ENCODE measurements around the gene SECISBP2L. TPM values are rescaled to one million over a fixed set of nuclear protein-coding genes. Genes with fewer than 3 reads are reported as not detected.

Gene SECISBP2L
- total and polyA plus RNA-seq, 2 experiments from 2014 or later, result 18.6 to 28.3 TPM

DNA sequence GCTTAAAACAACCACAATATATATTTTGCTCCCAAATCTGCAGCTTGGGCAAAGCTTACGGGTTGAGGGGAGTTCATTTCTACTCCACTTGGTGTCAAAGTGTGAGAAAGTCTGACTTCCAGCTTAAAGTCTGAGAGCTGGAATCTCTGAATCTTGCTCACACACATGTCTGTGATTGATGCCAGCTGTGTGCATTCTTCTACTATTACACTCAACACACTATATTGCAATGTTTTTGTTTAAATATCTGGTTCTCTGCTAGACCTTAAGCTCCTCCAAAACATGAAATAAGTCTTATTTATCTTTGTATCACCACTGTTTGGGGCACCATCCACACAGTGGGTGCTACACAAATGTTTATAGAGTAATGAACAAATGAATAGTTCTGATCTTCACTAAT lies 36.7 kb upstream of the SECISBP2L start:
- Histone ChIP-seq H3K36me3 (ENCODE audit: insufficient read depth) (no peaks in the 10 kb centered on the region), H3K4me2 (no peak overlapping the region), H3K4me1 (ENCODE audit: insufficient read depth) (no peaks in the 10 kb centered on the region), H4K20me1 (replicated peaks; ENCODE audit: insufficient read depth) (no peaks in the 10 kb centered on the region), H3K27ac (ENCODE audit: low read depth) (no peak overlapping the region), H3K9me2 (ENCODE audit: insufficient read depth) (no peaks in the 10 kb centered on the region), H3K4me3 (no peak overlapping the region), H3F3A (replicated peaks; ENCODE audit: low read depth) (no peaks in the 10 kb centered on the region), H3K79me2 (replicated peaks; ENCODE audit: insufficient read depth) (no peaks in the 10 kb centered on the region), H2AFZ (no peak overlapping the region), H3K27me3 (ENCODE audit: insufficient read depth) (no peaks in the 10 kb centered on the region)
- Mint-ChIP-seq H3K4me1 (no peaks in the 10 kb centered on the region; the same call in 2 of the 3 replicates), H3K9me3 (no peaks in the 10 kb centered on the region; the same call in 2 of the 3 replicates), H3K4me3 (no peak overlapping the region), H3K27me3 (ENCODE audit: insufficient read depth, low read depth, poor library complexity) (no peaks in the 10 kb centered on the region), H3K36me3 (ENCODE audit: low read depth) (no peaks in the 10 kb centered on the region), H3K27ac (no peak overlapping the region)
- no peak for TF ChIP-seq STAT1 (IDR thresholded peaks at IDR 0.05; ENCODE audit: unreplicated experiment)
- no peak for TF ChIP-seq NANOG (IDR thresholded peaks at IDR 0.05; ENCODE audit: borderline replicate concordance)
- TF ChIP-seq JUNB (IDR thresholded peaks at IDR 0.05; ENCODE audit: unreplicated experiment), result no peak
- no peak for TF ChIP-seq ZNF331 (CRISPR knock-in tag; IDR thresholded peaks at IDR 0.05; ENCODE audit: low read depth)
- TF ChIP-seq, protein P1, sequence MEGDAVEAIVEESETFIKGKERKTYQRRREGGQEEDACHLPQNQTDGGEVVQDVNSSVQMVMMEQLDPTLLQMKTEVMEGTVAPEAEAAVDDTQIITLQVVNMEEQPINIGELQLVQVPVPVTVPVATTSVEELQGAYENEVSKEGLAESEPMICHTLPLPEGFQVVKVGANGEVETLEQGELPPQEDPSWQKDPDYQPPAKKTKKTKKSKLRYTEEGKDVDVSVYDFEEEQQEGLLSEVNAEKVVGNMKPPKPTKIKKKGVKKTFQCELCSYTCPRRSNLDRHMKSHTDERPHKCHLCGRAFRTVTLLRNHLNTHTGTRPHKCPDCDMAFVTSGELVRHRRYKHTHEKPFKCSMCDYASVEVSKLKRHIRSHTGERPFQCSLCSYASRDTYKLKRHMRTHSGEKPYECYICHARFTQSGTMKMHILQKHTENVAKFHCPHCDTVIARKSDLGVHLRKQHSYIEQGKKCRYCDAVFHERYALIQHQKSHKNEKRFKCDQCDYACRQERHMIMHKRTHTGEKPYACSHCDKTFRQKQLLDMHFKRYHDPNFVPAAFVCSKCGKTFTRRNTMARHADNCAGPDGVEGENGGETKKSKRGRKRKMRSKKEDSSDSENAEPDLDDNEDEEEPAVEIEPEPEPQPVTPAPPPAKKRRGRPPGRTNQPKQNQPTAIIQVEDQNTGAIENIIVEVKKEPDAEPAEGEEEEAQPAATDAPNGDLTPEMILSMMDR (conservative IDR thresholded peaks at IDR 0.05; ENCODE audit: low read depth in 2 of 2), result no peak
- TF ChIP-seq ZNF114 (CRISPR knock-in tag; IDR thresholded peaks at IDR 0.05), result no peak
- no peak for TF ChIP-seq CREB1 (CRISPR knock-in tag; IDR thresholded peaks at IDR 0.05; ENCODE audit: low read depth)
- TF ChIP-seq, protein P2, sequence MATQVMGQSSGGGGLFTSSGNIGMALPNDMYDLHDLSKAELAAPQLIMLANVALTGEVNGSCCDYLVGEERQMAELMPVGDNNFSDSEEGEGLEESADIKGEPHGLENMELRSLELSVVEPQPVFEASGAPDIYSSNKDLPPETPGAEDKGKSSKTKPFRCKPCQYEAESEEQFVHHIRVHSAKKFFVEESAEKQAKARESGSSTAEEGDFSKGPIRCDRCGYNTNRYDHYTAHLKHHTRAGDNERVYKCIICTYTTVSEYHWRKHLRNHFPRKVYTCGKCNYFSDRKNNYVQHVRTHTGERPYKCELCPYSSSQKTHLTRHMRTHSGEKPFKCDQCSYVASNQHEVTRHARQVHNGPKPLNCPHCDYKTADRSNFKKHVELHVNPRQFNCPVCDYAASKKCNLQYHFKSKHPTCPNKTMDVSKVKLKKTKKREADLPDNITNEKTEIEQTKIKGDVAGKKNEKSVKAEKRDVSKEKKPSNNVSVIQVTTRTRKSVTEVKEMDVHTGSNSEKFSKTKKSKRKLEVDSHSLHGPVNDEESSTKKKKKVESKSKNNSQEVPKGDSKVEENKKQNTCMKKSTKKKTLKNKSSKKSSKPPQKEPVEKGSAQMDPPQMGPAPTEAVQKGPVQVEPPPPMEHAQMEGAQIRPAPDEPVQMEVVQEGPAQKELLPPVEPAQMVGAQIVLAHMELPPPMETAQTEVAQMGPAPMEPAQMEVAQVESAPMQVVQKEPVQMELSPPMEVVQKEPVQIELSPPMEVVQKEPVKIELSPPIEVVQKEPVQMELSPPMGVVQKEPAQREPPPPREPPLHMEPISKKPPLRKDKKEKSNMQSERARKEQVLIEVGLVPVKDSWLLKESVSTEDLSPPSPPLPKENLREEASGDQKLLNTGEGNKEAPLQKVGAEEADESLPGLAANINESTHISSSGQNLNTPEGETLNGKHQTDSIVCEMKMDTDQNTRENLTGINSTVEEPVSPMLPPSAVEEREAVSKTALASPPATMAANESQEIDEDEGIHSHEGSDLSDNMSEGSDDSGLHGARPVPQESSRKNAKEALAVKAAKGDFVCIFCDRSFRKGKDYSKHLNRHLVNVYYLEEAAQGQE (IDR thresholded peaks at IDR 0.05; ENCODE audit: unreplicated experiment), result no peak
- no peak for TF ChIP-seq EZH2 (IDR thresholded peaks at IDR 0.05; ENCODE audit: low read depth, unreplicated experiment)
- TF ChIP-seq EZH2phosphoT487 (IDR thresholded peaks at IDR 0.05; ENCODE audit: unreplicated experiment), result no peak
- TF ChIP-seq, protein P3, sequence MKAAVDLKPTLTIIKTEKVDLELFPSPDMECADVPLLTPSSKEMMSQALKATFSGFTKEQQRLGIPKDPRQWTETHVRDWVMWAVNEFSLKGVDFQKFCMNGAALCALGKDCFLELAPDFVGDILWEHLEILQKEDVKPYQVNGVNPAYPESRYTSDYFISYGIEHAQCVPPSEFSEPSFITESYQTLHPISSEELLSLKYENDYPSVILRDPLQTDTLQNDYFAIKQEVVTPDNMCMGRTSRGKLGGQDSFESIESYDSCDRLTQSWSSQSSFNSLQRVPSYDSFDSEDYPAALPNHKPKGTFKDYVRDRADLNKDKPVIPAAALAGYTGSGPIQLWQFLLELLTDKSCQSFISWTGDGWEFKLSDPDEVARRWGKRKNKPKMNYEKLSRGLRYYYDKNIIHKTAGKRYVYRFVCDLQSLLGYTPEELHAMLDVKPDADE (IDR thresholded peaks at IDR 0.05), result no peak
- TF ChIP-seq, protein P4, sequence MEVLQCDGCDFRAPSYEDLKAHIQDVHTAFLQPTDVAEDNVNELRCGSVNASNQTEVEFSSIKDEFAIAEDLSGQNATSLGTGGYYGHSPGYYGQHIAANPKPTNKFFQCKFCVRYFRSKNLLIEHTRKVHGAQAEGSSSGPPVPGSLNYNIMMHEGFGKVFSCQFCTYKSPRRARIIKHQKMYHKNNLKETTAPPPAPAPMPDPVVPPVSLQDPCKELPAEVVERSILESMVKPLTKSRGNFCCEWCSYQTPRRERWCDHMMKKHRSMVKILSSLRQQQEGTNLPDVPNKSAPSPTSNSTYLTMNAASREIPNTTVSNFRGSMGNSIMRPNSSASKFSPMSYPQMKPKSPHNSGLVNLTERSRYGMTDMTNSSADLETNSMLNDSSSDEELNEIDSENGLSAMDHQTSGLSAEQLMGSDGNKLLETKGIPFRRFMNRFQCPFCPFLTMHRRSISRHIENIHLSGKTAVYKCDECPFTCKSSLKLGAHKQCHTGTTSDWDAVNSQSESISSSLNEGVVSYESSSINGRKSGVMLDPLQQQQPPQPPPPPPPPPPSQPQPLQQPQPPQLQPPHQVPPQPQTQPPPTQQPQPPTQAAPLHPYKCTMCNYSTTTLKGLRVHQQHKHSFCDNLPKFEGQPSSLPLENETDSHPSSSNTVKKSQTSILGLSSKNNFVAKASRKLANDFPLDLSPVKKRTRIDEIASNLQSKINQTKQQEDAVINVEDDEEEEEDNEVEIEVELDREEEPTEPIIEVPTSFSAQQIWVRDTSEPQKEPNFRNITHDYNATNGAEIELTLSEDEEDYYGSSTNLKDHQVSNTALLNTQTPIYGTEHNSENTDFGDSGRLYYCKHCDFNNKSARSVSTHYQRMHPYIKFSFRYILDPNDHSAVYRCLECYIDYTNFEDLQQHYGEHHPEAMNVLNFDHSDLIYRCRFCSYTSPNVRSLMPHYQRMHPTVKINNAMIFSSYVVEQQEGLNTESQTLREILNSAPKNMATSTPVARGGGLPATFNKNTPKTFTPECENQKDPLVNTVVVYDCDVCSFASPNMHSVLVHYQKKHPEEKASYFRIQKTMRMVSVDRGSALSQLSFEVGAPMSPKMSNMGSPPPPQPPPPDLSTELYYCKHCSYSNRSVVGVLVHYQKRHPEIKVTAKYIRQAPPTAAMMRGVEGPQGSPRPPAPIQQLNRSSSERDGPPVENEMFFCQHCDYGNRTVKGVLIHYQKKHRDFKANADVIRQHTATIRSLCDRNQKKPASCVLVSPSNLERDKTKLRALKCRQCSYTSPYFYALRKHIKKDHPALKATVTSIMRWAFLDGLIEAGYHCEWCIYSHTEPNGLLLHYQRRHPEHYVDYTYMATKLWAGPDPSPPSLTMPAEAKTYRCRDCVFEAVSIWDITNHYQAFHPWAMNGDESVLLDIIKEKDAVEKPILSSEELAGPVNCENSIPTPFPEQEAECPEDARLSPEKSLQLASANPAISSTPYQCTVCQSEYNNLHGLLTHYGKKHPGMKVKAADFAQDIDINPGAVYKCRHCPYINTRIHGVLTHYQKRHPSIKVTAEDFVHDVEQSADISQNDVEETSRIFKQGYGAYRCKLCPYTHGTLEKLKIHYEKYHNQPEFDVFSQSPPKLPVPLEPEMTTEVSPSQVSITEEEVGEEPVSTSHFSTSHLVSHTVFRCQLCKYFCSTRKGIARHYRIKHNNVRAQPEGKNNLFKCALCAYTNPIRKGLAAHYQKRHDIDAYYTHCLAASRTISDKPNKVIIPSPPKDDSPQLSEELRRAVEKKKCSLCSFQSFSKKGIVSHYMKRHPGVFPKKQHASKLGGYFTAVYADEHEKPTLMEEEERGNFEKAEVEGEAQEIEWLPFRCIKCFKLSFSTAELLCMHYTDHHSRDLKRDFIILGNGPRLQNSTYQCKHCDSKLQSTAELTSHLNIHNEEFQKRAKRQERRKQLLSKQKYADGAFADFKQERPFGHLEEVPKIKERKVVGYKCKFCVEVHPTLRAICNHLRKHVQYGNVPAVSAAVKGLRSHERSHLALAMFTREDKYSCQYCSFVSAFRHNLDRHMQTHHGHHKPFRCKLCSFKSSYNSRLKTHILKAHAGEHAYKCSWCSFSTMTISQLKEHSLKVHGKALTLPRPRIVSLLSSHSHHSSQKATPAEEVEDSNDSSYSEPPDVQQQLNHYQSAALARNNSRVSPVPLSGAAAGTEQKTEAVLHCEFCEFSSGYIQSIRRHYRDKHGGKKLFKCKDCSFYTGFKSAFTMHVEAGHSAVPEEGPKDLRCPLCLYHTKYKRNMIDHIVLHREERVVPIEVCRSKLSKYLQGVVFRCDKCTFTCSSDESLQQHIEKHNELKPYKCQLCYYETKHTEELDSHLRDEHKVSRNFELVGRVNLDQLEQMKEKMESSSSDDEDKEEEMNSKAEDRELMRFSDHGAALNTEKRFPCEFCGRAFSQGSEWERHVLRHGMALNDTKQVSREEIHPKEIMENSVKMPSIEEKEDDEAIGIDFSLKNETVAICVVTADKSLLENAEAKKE (CRISPR knock-in tag; IDR thresholded peaks at IDR 0.05), result no peak
- TF ChIP-seq POLR2AphosphoS5 (IDR thresholded peaks at IDR 0.05; ENCODE audit: low read depth), result no peak
- no peak for ATAC-seq
- no peak for DNase-seq (ENCODE audit: low spot score)
